Right lobe of liver (tissue), 6 donors: ENCODE data around the gene CRAMP1. TPM values are rescaled to one million over a fixed set of nuclear protein-coding genes. Genes with fewer than 3 reads are reported as not detected.

ENCODE experiments used
- ATAC-seq, 4 donors: fragments of 200-7000 bp; cut with Tn5 transposase; one replicate each; pipeline ENCODE4 v1.9.1; 2020; ENCODE audit warnings: mild to moderate bottlenecking in 4 of 4, moderate library complexity in 4 of 4
- DNase-seq, 3 donors: peaks; one replicate each; pipeline ENCODE4 v3.0.0-alpha.2; 2020
- H3K27ac ChIP-seq, 3 donors: fragments of 200-600 bp; one replicate each; pipeline ENCODE4 v1.8.0; 2022
- H3K27me3 ChIP-seq, 2 donors: fragments of 200-600 bp; one replicate each; pipeline ENCODE4 v1.8.0; 2022
- H3K36me3 ChIP-seq, 4 donors: fragments of 200-600 bp; sonication (generic) in 1 of 4; one replicate each; pipeline versions ENCODE4 v1.5.1 to v1.8.0; 2017 to 2022; ENCODE audit warnings: control low read depth in 1 of 4
- H3K4me1 ChIP-seq, 4 donors: fragments of 200-600 bp; sonication (generic) in 1 of 4; one replicate each; pipeline versions ENCODE4 v1.5.1 to v1.8.0; 2017 to 2022; ENCODE audit warnings: control low read depth in 1 of 4
- H3K4me3 ChIP-seq, 3 donors: fragments of 200-600 bp; one replicate each; pipeline ENCODE4 v1.8.0; 2022
- H3K9me3 ChIP-seq, 4 donors: fragments of 200-600 bp; sonication (generic) in 1 of 4; one replicate each; pipeline versions ENCODE4 v1.5.1 to v1.8.0; 2017 to 2022; ENCODE audit warnings: control low read depth in 1 of 4
- POLR2A ChIP-seq: fragments of 450-650 bp; IDR thresholded peaks from one replicate; pipeline ENCODE4 v1.6.1; 2017; ENCODE audit warnings: antibody characterized with exemption, mild to moderate bottlenecking
- WGBS: methylation state at CpG from one replicate; pipeline ENCODE4 v1.1.6; 2018; ENCODE audit warnings: low coverage, low lambda C conversion rate; ENCODE audit not compliant: insufficient coverage; ENCODE audit errors: missing lambda C conversion rate; 5-methylcytosine and 5-hydroxymethylcytosine counted together
- intact Hi-C, 2 donors: fragments of 100-400 bp; cut with DNase I; formaldehyde crosslinking; loops; one replicate each; pipeline versions ENCODE4 v1.11.2 to v1.14.1; 2022
- total RNA-seq, 6 experiments: library from RNA; depleted of rRNA in 2 of 6; stranded (reverse); fragments of >200 nt in 2 of 6; fragmentation: NEBNext Ultra II Directional in 3 of 6; extraction: Animal tissue kit (Norgen Biotek cat#: 25700) in 3 of 6; gene quantifications; one replicate each; pipeline versions ENCODE4 v1.1.0 to v1.2.4, GENCODE V29; 2016 to 2023
- TF ChIP-seq, protein P1 (sequence below), 4 donors: fragments of 200-600 bp in 3 of 4; fragments of 450-650 bp in 1 of 4; IDR thresholded peaks; one replicate each; pipeline versions ENCODE4 v1.5.1 to v1.8.0; 2016 to 2022; ENCODE audit warnings: antibody characterized with exemption in 4 of 4, mild to moderate bottlenecking in 2 of 4
- donor health status: DM: no; HTN: yes; CAD: no.
- donor health status: DM: no; HTN: no; CAD: no.
- donor health status: DM: no; HTN: no; CAD: no.
- donor health status: DM: no; HTN: yes; CAD: no.
- donor health status: DM: no; HTN: yes; CAD: no.

The CRAMP1 gene
- total RNA-seq, 6 experiments from 2014 or later = 2.9 to 8.4 (median 5.8) TPM

DNA sequence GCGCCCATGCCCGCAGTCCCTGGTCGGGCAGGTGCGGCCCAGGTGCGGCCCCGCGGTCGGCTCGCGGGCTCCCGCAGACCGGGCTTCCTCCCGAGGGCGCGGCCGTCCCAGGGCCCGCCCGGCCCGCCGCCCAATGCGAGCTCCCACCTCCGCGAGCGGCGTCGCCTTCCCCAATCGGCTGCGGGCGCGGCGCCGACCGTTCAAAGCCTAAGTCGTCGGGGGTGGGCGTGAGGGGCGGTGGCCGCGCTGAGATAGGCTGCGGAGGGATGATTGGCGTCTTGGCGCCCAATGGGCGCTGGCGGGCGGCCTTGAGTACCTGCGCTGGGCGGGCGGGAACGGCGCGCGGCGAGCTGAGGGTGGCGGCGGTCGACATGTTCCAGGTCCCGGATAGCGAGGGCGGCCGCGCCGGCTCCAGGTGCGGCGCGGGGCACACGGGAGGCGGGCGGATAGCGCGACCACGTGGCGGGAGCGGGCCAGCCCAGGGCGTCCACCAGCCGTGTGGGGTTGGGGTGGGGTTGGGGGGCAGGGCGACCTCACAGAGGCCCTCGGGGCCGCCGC, 65.9 kb downstream of the CRAMP1 start, which contains the start of gene JPT2:
Gene JPT2, plus strand, starts transcription at position 338 of the 558 bp plus-strand sequence. Its CDS starts 34 bp downstream, at position 372.
- 0% methylated on average over 31 of the region's 79 CpGs for WGBS
- peak; percentile 93 to 98 (median 98) for ATAC-seq
- Histone ChIP-seq H3K36me3 (peaks cover 0 to 17% (median 0%) of the 10 kb centered on the region in 4 donors), H3K4me1 (peaks cover 0 to 8% (median 3%) of the 10 kb centered on the region in 4 donors), H3K9me3 (no peaks in the 10 kb centered on the region), H3K27me3 (no peaks in the 10 kb centered on the region), H3K4me3 (peak within 1 kb of the TSS; percentile 73 to 84 (median 78)), H3K27ac (peak within 1 kb of the TSS in 1 of 3 donors; percentile 40)
- peak; percentile 98 to 99 (median 98) for DNase-seq
- intact Hi-C loops = no loop called here
- TF ChIP-seq, protein P1, sequence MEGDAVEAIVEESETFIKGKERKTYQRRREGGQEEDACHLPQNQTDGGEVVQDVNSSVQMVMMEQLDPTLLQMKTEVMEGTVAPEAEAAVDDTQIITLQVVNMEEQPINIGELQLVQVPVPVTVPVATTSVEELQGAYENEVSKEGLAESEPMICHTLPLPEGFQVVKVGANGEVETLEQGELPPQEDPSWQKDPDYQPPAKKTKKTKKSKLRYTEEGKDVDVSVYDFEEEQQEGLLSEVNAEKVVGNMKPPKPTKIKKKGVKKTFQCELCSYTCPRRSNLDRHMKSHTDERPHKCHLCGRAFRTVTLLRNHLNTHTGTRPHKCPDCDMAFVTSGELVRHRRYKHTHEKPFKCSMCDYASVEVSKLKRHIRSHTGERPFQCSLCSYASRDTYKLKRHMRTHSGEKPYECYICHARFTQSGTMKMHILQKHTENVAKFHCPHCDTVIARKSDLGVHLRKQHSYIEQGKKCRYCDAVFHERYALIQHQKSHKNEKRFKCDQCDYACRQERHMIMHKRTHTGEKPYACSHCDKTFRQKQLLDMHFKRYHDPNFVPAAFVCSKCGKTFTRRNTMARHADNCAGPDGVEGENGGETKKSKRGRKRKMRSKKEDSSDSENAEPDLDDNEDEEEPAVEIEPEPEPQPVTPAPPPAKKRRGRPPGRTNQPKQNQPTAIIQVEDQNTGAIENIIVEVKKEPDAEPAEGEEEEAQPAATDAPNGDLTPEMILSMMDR (IDR thresholded peaks at IDR 0.05) = peak in 2 of 4 donors; percentile 5 to 13
- TF ChIP-seq POLR2A = peak; percentile 60

DNA sequence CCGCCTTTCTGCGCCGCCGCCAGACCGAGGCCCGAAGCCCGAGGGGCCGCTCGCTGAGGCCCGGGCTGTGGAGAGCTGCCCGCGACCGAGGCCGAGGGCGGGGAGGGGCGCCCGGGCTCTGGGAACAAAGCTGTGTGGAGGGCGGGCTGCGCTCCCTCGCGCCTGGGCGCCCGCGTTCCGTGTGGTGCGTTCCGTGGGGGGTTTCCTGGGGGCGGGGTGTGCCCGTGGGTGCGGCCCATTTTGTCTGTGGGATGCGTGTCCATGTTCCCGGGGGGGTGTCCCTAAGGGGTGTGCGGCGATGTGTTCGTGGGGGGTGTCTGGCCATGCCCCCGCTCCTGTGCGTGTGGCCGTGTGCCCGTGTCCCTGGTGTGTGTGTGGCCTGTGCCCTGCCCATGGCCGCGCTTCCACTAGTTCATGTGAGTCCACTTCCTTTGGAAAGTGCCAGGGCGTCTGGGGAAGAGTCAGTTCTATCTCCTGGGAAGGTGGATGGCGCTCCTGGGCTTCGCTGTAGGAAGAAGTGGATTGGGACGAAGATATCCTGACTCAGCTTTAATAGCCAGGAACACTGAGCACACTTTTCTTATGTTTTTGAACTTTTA, 66.4 kb downstream of the CRAMP1 start:
- Histone ChIP-seq H3K4me3 (peak overlapping the region; percentile 73 to 84 (median 78)), H3K36me3 (peaks cover 0 to 19% (median 0%) of the 10 kb centered on the region in 4 donors), H3K9me3 (no peaks in the 10 kb centered on the region), H3K4me1 (peaks cover 0 to 8% (median 3%) of the 10 kb centered on the region in 4 donors), H3K27ac (peak overlapping the region in 1 of 3 donors; percentile 40), H3K27me3 (no peaks in the 10 kb centered on the region)
- intact Hi-C loops = no loop called here
- TF ChIP-seq, protein P1 (IDR thresholded peaks at IDR 0.05) = no peak
- peak; percentile 2 for TF ChIP-seq POLR2A
- WGBS = 2% methylated on average over 10 of the region's 45 CpGs
- DNase-seq (peak; percentile 66 to 74 (median 70)), ATAC-seq (peak; percentile 47 to 62 (median 52))

DNA sequence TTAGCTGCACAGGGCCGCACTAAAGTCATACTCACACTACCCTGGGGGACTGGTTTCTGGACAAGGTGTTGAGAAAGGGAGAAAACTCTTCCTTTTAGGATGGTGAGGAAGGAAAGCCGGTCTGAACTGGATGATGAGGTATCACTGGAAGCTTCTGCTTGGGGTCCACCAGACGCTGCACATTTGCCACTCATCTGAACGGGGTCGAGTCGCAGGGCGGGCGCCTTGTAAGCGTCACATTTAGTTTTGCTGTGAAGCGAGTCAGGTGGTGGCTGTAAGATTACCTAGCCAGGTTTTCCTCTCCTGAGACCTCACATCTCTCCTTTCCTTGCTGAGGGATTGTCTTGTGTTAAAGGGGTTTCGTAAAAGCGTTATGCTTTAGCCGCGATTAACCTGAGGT, 68.2 kb downstream of the CRAMP1 start:
- ATAC-seq (no peak), DNase-seq (no peak)
- H3K9me3 ChIP-seq = no peaks in the 10 kb centered on the region
- H3K4me3 ChIP-seq = no peak overlapping the region
- intact Hi-C loops = no loop called here
- H3K27me3 ChIP-seq = no peaks in the 10 kb centered on the region
- peaks cover 0 to 12% (median under 1%) of the 10 kb centered on the region in 4 donors for H3K36me3 ChIP-seq
- 95% methylated on average over 13 of the region's 14 CpGs for WGBS
- H3K4me1 ChIP-seq = peaks cover 0 to 8% (median 3%) of the 10 kb centered on the region in 4 donors
- no peak overlapping the region for H3K27ac ChIP-seq
- TF ChIP-seq, protein P1 (IDR thresholded peaks at IDR 0.05) = no peak
- TF ChIP-seq POLR2A = no peak

DNA sequence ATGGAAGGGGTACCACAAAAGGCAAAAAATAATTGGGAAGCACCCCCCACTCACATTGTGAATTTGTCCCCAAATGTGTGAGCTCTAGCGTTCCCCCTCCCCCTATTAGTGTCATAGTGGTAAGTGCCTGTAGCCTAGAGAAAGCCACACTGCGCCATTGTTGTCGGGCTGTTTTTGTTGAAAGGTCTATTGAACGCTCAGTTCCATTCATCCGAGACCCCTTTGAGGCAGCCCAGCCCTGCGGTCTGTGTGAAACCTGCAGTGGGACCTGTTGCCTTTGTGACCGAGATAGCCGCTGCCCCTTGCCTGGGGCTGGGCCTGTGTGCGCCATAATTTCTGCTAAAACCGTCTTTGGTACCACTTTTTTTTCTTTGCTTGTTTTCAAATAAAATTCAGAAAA, 68.9 kb downstream of the CRAMP1 start:
- no peak for TF ChIP-seq POLR2A
- TF ChIP-seq, protein P1 (IDR thresholded peaks at IDR 0.05) = no peak
- Histone ChIP-seq H3K4me3 (no peak overlapping the region), H3K27ac (no peak overlapping the region), H3K9me3 (no peaks in the 10 kb centered on the region), H3K4me1 (peaks cover 0 to 8% (median 3%) of the 10 kb centered on the region in 4 donors), H3K27me3 (no peaks in the 10 kb centered on the region), H3K36me3 (peaks cover 0 to 16% (median 3%) of the 10 kb centered on the region in 4 donors)
- DNase-seq (no peak), ATAC-seq (no peak)
- intact Hi-C loops = no loop called here
- 95% methylated on average over 10 of the region's 10 CpGs for WGBS
